ENCODE measurements around the gene CCDC32.
"Not testable (repeated sequence)": the region's sequence is repeated elsewhere in the genome, so short reads cannot be mapped to it uniquely, and the experiment has no call there.

Gene CCDC32, protein sequence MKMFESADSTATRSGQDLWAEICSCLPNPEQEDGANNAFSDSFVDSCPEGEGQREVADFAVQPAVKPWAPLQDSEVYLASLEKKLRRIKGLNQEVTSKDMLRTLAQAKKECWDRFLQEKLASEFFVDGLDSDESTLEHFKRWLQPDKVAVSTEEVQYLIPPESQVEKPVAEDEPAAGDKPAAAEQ

DNA sequence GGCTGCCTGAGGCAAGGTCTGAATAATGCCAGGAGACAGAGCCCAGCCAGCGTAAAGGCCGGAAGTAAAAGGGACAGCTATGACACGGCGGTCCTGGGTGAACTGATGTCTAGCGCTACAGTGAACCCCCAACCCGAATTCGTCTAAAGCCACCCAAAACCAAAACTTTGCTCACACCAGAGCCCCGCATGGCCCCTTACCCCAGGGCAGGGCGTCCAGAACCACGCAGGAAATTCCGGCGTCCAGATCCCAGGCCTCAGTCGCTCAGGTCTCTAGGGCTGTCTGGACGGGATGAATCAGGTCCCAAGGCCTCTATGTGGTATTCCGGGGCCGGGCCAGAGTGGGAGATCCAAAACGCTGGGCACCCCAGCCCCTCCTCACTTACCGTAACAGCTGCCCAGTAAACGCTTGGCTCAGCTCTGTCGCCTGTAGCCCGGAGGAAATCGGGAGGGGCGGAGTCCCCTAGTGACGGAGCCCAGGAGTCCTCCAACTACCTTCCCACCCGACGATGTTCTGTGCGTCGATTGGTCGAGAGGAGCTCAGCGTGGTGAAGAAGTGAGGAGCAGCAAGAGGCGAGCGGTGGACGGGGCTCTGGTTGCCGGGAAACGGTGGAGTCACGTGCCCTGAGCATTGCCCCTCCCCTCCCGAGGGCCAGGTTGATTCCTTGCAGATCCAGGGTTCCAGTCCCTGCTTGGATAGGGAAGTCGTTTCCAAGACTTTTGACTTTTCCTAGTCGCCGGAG is at the start of gene CCDC32:
TSS of gene CCDC32 (minus strand) at position 452 of the 742 bp plus-strand sequence. CDS start 2,027 bp downstream, outside the sequence.
- in situ Hi-C loops (cut with MboI; ENCODE audit: low sequenced_read_pairs), result no loop called here

DNA sequence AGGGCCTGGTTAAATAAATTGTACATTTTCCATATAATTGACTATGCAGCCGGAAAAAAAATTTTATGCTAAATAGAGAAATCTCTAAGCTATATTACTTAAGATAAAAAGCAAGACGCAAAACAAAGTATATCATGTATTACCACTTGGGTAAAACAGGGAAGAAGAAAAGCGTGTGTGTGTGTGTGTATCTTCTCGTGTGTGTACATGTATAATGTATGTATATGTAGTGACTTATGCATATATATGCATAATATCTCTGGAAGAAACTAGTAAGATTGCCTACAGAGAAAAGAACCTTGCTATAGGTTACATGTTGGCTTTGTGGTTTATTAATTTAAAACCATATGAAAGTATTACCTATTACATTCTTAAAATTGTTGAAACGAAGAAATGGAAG is 48.2 kb upstream of the CCDC32 start:
- in situ Hi-C loops (cut with MboI; ENCODE audit: low sequenced_read_pairs), result no loop called here

DNA sequence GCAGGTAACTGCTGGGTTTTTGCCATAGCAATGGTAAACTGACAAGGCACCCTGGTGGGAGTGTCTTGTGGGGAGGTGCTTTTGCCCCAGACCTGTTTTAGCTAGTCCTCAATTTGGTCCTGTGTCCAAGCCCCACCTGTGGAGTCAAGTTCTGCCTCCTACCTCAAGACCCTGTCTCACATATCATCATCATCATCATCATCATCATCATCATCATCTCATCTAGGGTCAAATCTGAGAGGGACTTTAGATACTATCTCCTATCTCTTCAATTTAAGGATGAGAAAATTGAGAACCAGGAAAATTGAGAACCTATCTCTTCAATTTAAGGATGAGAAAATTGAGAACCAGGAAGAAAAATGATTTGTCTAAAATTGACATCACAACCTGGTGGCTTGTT is 39.1 kb upstream of the CCDC32 start:
- in situ Hi-C loops (cut with MboI; ENCODE audit: low sequenced_read_pairs), result no loop called here

DNA sequence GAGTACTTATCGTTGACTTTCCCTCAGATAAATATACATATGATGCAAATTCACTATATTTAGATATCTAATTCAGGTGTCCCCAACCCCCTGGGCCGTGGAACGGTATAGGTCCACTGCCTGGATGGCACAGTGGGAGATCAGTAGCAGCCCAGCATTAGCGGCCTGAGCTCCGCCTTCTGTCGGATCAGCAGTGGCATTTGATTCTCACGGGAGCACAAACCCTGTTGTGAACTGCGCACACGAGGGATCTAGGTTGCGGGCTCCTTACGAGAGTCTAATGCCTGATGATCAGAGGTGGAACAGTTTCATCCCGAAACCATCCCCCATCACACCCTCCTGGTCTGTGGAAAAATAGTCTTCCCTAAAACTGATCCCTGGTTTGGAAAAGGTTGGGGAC is 36.1 kb upstream of the CCDC32 start:
- in situ Hi-C loops (cut with MboI; ENCODE audit: low sequenced_read_pairs), result no loop called here

DNA sequence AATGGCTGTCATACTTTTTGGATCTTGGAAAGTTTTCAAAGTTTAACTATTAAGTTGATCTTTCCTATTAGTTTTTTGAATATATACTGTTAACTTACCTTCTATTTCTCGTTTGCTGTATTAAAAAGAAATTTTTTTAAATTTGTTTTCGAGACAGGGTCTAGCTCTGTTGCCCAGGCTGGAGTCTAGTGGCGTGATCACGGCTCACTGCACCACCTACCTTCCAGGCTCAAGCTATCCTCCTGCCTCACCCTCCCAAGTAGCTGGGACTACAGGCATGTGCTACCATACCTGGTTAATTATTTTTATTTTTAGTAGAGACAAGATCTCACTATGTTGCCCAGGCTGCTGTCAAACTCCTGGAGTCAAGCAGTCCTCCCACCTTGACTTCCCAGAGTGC is 33.8 kb upstream of the CCDC32 start:
- in situ Hi-C loops (cut with MboI; ENCODE audit: low sequenced_read_pairs), result no loop called here

DNA sequence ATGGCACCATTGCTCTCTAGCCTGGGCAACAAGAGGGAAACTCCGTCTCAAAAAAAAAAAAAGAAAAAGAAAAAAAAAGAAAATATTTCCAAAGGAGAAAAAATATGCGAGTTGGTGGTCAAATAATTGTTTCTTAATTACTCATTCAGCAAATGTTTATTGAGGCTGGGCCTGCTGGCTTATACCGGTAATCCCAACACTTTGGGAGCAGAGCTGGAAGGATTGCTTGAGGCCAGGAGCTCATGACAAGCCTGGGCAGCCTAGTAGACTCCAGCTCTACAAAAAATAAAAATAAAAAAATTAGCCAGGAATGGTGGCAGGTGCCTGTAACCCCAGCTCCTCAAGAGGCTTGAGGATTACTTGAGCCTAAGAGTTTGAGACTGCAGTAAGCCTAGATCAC is 33.3 kb upstream of the CCDC32 start:
- in situ Hi-C loops (cut with MboI; ENCODE audit: low sequenced_read_pairs), result no loop called here

DNA sequence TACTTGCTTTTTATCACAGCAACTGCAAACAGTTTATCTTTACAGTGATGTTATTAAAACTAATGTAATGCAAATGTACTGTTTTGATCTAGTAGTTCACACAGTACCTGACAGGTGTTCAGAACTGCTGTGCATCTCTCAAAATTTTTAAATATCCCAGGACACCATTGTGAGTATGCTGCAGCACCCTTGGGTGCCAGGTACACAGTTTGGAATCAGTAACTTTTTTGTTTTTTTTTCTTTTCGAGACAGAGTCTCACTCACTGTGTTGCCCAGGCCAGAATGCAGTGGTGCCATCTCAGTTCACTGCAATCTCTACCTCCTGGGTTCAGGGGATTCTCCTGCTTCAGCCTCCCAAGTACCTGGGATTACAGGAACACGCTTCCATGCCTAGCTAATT is 32.2 kb upstream of the CCDC32 start:
- in situ Hi-C loops (cut with MboI; ENCODE audit: low sequenced_read_pairs), result no loop called here

DNA sequence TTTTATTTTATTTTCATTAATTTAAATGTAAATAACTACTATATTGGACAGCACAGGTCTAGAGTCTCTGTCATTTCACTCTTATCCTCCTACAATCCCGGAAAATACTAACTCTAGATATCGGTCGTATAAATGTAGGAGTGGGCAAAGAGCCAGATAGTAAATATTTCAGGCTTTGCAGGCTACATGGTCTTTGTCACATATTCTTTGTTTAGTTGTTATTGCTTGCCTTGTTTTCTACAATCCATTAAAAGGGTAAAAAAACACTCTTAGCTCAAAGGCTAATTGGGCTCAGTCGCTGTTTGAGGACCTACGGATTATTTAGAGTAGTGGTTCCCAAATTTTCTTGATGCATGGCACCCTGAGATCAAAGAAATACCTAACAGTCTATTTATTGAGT is 30.9 kb upstream of the CCDC32 start:
- in situ Hi-C loops (cut with MboI; ENCODE audit: low sequenced_read_pairs), result no loop called here

DNA sequence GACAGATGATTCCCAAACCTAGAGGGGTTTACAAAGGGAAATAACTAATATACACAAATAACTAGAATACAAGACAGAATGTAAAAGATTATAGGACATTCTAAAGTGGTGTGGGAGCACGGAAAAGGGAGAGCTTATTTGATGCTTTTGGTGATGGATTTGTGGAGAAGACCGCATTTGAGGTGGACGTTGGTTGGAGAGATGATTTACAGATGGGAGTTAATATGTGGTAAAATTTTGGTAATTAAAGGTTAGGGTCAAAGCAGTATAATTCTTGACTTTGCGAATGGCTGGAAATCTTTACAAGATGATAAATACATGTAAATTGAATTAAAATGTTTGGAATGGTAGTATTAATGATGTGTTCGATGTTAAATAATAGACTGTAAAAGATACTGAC is 30.4 kb upstream of the CCDC32 start:
- in situ Hi-C loops (cut with MboI; ENCODE audit: low sequenced_read_pairs), result no loop called here

DNA sequence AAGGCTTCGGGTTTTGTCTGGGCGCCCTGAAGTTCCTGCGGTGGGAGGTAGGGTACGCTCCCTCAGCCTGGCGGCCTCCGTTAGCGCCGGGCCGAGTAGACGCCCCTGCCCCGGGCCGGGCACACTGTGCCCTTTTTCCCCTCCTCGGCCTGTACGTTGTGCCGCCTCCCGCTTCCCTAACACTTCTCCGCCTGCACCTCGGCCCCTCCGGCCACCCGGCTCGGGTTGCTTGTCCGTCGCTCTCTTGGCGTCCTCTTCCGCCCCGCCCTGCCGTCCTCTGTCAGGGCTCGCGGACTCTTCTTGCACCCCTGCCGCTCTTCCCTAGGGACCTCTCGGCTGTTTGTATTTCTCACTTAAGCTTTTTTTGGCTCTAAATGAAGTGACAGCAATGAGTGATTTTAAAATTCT is 29.6 kb upstream of the CCDC32 start:
- in situ Hi-C loops (cut with MboI; ENCODE audit: low sequenced_read_pairs), result no loop called here

DNA sequence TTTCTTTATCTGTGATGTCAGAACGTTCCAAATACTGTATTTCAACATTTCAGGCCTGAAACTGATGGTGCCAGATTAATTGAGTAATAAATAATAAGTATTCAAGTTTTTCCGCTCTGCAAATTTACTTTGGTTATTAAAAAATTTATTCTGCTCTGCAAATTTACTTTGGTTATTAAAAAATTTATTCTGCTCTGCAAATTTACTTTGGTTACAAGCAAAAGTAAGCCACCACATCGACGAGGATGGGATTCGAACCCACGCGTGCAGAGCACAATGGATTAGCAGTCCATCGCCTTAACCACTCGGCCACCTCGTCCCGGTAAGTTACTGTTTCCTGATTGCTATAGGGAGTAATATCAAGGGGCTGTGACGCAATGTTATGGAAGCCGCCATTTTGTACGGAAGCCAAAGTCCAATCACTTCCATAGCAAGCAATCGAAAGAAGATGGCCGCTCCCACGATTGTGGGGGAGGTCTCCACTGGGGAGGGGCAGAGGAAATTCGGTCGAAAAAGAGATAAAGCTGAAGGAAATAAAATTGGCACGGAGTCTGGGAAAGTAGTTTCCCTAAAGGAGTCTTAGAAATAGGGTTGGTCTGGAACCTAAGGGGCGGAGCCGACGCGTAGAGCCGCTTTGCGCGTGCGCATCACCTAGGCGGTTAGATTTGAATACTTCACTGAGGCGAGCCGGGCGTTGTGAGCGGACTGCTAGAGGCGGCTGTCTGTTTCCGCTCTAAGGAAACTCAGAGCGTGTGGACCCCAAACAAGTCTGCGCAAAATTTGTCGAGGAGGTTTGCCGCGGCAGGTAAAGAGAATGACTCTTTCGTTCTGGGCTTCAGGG is 29.0 kb upstream of the CCDC32 start, which contains the start of gene KNL1:
TSS of gene KNL1 (plus strand) at position 662 of the 841 bp plus-strand sequence. CDS start 8,683 bp downstream, outside the sequence.
- in situ Hi-C loops (cut with MboI; ENCODE audit: low sequenced_read_pairs), result no loop called here

DNA sequence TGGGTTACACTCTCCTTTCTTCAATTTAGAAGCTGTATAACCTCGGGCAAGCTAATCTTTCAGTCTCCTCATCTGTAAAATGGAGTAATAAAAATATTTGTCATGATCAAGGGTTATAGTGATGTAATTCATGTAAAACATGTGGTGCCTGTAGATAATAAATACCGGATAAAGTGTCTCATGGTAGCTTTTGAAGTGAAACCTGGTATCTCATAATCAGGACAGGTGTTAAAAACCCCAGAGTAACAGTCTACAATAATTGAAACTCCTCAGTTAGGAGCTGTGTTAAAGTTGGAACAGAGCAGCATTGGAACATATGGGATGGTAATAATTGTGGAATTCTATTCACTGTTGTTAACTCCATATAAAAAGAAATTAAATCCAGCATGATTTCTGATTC is 28.3 kb upstream of the CCDC32 start:
- in situ Hi-C loops (cut with MboI; ENCODE audit: low sequenced_read_pairs), result no loop called here

DNA sequence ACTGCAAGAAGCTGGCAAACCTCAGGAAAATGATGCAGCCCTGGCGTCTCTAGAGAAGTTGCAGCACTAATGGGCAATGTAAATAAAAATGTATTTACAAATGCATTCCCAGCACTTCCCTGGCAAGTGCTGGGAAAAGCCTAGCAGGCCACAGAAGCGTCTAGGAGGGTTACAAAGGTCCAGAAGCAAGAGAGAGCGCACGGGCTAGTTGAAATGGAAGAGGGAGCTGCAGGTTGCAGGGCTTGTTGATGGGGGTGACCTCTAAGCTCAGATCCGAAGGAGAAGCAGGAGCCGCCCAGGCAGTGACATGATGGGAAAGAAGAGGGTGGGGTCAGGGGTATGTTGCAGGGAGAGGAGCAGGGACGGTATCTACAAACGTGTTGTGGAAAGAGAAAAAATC is 26.5 kb upstream of the CCDC32 start:
- in situ Hi-C loops (cut with MboI; ENCODE audit: low sequenced_read_pairs), result no loop called here

DNA sequence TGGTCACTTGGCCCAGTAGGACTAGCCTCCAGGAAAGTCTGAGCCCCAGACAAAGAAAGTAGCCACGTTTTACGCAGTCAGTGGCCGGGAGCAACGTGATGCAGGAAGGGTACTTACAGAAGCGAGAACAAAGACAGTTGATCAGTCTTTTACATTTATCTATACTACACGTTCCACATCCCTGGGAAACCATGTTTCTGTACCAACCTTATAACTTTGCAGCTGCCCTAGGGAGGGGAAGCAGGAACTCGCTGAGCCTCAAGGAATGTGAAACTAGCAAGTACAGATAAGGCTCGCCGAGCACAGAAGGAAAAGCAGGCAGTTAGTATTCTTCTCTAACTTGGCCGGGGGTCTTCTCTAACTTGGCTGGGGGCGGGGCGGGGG is 25.8 kb upstream of the CCDC32 start:
- in situ Hi-C loops (cut with MboI; ENCODE audit: low sequenced_read_pairs), result no loop called here

DNA sequence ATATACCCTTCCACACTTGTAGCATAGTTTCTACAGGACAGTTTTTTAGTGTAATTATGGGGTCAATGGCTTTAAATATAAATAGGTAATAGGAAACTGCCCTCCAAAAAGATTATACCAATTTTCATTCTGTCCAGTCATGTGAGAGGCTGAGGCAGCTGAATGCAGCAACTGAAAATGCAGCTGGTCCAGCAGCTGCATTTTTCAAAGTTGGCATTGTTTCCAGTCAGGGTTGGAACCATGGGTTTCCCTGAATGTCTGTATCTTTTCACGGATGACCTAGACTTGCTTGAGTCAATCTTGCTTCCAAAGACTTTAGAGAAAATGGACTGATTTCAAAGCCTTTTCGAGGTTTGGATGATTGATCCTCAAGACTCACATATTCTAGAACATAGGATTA is 19.3 kb upstream of the CCDC32 start:
- in situ Hi-C loops (cut with MboI; ENCODE audit: low sequenced_read_pairs), result no loop called here

DNA sequence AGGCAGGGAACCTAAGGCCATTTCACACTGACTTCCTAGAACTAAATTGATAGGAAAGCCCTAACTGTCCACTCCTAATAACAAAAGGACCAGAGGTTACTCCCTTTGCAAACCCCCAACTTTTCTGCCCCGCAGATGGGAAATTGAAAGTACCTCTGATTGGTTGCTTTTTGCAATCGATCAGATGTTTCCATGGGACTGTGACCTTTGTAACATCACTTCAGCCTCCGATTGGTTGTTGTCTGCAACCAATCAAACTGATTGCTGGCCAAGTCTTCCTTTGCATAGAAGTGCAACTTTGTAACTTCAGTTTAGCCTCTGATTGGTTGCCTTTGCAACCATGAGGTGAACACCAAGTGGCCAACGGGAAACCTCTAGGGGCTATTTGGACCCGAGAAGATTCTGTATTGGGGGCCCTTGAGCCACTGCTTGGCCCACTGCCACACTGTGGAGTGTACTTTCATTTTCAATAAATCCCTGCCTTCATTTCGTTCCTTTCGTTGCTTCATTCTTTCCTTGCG is 17.9 kb upstream of the CCDC32 start:
- in situ Hi-C loops (cut with MboI; ENCODE audit: low sequenced_read_pairs), result no loop called here

DNA sequence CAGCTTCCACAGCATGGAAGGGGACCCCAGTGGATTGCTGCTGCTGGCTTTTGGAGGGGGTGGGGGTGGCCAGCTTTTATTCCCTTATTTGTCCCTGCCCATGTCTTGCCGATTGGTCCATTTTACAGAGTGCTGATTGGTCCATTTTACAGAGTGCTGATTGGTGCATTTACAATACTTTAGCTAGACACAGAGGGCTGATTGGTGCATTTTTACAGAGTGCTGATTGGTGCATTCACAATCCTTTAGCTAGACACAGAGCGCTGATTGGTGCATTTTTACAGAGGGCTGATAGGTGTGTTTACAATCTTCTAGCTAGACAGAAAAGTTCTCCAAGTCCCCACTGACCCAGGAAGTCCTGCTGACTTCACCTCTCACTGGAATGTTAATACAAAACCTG is 17.0 kb upstream of the CCDC32 start:
- in situ Hi-C loops (cut with MboI; ENCODE audit: low sequenced_read_pairs), result not testable (repeated sequence)

DNA sequence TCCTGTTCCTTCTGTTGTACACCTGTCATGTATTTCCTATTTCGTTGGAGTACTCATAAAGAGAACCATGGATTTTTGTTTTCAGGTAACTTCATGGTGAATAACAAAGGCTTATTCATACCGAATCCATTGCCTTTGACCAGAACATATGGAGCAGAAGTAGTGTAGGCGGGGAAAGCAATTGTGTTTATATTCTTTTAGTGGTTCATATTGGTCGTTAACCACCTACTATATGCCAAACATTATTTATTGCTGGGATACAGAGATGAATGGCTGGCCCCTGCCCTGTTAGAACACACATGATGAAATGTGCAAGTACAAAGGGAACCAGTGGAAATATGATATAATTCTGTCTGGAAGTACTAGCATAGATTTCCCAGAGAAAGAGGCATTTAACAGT is 14.1 kb upstream of the CCDC32 start:
- in situ Hi-C loops (cut with MboI; ENCODE audit: low sequenced_read_pairs), result no loop called here

DNA sequence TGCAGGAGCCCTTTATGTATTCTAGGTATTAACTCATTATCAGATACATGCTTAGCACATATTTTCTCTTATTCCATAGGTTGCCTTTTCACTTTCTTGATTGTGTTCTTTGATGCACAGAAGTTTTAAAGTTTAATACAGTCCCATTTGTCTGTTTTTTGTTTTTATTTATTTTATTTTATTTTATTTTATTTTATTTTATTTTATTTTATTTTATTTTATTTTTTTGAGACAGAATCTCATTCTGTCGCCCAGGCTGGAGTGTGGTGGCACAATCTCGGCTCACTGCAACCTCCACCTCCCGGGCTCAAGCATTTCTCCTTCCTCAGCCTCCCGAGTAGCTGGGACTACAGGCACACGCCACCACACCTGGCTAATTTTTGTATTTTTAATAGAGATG is 12.1 kb upstream of the CCDC32 start:
- in situ Hi-C loops (cut with MboI; ENCODE audit: low sequenced_read_pairs), result not testable (repeated sequence)

DNA sequence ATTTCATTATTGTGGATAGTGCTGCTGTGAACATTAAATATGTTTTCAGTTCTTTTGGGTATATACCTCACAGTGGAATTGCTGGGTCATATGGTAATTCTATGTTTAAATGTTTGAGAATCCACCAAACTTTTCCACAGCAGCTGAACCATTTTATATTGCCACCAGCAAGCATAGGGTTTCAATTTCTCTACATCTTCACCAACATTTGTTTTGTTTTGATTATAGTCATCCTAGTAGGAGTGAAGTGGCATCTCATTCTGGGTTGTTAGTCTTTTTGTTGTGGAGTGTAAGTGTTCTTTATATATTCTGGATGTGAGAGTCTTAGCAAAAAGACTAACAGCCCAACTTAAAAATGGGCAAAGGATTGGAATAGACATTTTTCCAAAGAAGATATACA is 10.3 kb upstream of the CCDC32 start:
- in situ Hi-C loops (cut with MboI; ENCODE audit: low sequenced_read_pairs), result no loop called here

DNA sequence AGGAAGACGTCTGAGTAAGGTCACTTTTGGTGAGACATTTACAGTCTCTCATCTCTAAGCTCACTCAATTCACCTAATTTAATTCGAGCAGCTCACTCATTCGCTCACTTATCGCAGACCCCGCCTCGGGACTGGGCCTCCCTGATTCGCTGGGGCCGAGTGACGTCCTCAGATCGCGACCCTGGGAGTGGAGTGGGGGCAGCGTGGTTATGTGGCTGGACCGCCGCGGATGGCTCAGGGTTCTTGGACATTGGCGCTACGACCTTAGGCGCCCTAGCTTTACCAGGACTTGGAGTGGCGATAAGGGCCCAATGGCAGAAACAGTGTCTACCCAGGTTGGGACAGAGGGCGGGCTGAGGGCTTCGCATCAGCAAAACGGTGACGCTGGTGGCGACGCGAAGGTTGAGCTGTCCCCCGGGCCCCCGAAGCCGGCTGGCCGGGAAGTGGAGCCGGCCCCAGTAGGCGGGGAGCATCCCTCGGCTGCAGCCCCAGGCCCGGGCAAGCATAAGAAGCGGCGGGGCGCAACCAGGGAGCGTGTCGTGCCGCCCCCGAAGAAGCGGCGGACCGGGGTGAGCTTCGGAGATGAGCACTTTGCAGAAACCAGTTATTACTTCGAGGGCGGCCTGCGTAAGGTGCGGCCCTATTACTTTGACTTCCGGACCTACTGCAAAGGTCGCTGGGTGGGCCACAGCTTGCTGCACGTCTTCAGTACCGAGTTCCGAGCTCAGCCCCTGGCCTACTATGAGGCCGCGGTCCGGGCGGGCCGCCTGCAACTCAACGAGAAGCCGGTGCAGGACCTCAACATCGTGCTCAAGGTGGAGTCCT is 4.5 kb upstream of the CCDC32 start, which contains the start of gene RPUSD2:
TSS of gene RPUSD2 (plus strand) at position 171 of the 825 bp plus-strand sequence. CDS start at position 210, 39 bp downstream.
- in situ Hi-C loops (cut with MboI; ENCODE audit: low sequenced_read_pairs), result no loop called here

Measured in HL-60/S4 (cell line).